ENCODE results near the gene PSAP.

- TF ChIP-seq, protein P1, sequence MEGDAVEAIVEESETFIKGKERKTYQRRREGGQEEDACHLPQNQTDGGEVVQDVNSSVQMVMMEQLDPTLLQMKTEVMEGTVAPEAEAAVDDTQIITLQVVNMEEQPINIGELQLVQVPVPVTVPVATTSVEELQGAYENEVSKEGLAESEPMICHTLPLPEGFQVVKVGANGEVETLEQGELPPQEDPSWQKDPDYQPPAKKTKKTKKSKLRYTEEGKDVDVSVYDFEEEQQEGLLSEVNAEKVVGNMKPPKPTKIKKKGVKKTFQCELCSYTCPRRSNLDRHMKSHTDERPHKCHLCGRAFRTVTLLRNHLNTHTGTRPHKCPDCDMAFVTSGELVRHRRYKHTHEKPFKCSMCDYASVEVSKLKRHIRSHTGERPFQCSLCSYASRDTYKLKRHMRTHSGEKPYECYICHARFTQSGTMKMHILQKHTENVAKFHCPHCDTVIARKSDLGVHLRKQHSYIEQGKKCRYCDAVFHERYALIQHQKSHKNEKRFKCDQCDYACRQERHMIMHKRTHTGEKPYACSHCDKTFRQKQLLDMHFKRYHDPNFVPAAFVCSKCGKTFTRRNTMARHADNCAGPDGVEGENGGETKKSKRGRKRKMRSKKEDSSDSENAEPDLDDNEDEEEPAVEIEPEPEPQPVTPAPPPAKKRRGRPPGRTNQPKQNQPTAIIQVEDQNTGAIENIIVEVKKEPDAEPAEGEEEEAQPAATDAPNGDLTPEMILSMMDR (IDR thresholded peaks at IDR 0.05), result no peak
- TF ChIP-seq POLR2A (IDR thresholded peaks at IDR 0.05), result no peak
- no peak for TF ChIP-seq POLR2AphosphoS5 (IDR thresholded peaks at IDR 0.05)
Observed at GRCh38 chr10:71782917-71783490, 68.0 kb downstream of the PSAP start.

Measured in prostate gland (tissue), 2 donors.